Spleen (tissue), 7 donors: ENCODE results near the gene JMJD1C.

Experiments used
- CTCF ChIP-seq, 11 experiments: fragments of 200-600 bp in 7 of 11; fragments of 450-650 bp in 4 of 11; sonication (generic) in 4 of 11; IDR thresholded peaks in 8 of 11; conservative IDR thresholded peaks in 3 of 11; 1 replicate in 7 of 11; 2 replicates in 4 of 11; pipeline versions ENCODE4 v1.4.0 to v1.8.0; 2016 to 2021; ENCODE audit warnings: antibody characterized with exemption in 11 of 11, inconsistent platforms in 4 of 11, mild to moderate bottlenecking in 1 of 11
- POLR2A ChIP-seq, 3 donors: fragments of 450-650 bp; IDR thresholded peaks; one replicate each; pipeline ENCODE4 v1.5.1; 2017; ENCODE audit warnings: antibody characterized with exemption in 3 of 3, mild to moderate bottlenecking in 1 of 3
- POLR2AphosphoS5 ChIP-seq, 3 donors: sonication (generic); formaldehyde crosslinking; IDR thresholded peaks; one replicate each; pipeline ENCODE4 v1.5.1; 2017; ENCODE audit warnings: antibody characterized with exemption in 3 of 3
- donor health status: DM: no; HTN: no; CAD: no; lungs with moderate emphysema.
- donor health status: DM: no; HTN: no; CAD: no.
- donor health status: DM: no; HTN: no; CAD: no.

DNA sequence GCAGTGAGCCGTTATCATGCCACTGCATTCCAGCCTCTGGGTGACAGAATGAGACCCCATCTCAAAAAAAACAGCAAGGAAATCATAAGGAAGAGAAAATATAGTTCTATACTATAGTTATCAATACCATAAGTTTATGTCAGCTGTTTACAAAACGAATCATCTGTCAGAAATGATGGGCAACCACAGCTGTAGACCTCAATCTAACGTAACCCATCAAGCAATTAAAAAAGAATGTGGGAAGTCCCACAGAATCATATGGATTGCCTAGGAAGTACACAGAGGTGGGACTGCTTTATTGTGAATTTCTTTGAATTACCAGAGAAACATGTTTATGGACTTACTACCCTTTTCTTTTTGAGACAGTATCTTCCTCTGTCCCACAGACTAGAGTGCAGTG is 325.7 kb downstream of the JMJD1C start:
- TF ChIP-seq POLR2A (IDR thresholded peaks at IDR 0.05) = no peak
- no peak for TF ChIP-seq CTCF (IDR thresholded peaks at IDR 0.05 in 8 of 11, conservative IDR thresholded peaks at IDR 0.05 in 3 of 11)
- no peak for TF ChIP-seq POLR2AphosphoS5 (IDR thresholded peaks at IDR 0.05)
